Osteoblast (primary cell): ENCODE data around the gene KCNMB1. TPM values are rescaled to one million over a fixed set of nuclear protein-coding genes. Genes with fewer than 3 reads are reported as not detected.
A peak's percentile ranks its signal among the peaks of the same experiment; 100 is the strongest.

ENCODE experiments used
- DNase-seq: peaks from one replicate; pipeline ENCODE4 v3.0.0; 2011; ENCODE audit warnings: low spot score, mixed read lengths; ENCODE audit not compliant: insufficient read length; ENCODE audit errors: missing footprints
- H2AFZ ChIP-seq: 2 replicates; pipeline ENCODE4 v1.6.0; 2011; ENCODE audit warnings: mild to moderate bottlenecking, low read length
- H3K27ac ChIP-seq: 2 replicates; pipeline ENCODE4 v1.5.1; 2011; ENCODE audit warnings: mild to moderate bottlenecking, low read depth, low read length, moderate library complexity
- H3K27me3 ChIP-seq: 2 replicates; pipeline ENCODE4 v1.6.0; 2012; ENCODE audit warnings: mild to moderate bottlenecking, control low read depth, inconsistent platforms, low read length, moderate library complexity; ENCODE audit not compliant: insufficient read depth
- H3K36me3 ChIP-seq: 2 replicates; pipeline ENCODE4 v1.5.1; 2011; ENCODE audit warnings: mild to moderate bottlenecking, low read length, control low read depth, moderate library complexity; ENCODE audit not compliant: insufficient read depth
- H3K4me1 ChIP-seq: 2 replicates; pipeline ENCODE4 v1.5.1; 2011; ENCODE audit warnings: mild to moderate bottlenecking, low read length, control low read depth, moderate library complexity; ENCODE audit not compliant: insufficient read depth
- H3K4me2 ChIP-seq: 2 replicates; pipeline ENCODE4 v1.6.0; 2011; ENCODE audit warnings: mild to moderate bottlenecking, low read length; ENCODE audit not compliant: insufficient read depth
- H3K4me3 ChIP-seq: fragments of 200-600 bp; sonication (generic); 3 replicates; pipeline ENCODE4 v1.5.1; 2012; ENCODE audit warnings: mild to moderate bottlenecking, low read length, inconsistent platforms; ENCODE audit not compliant: insufficient read depth
- H3K79me2 ChIP-seq: 2 replicates; pipeline ENCODE4 v1.6.0; 2012; ENCODE audit warnings: mild to moderate bottlenecking, low read length, control low read depth, inconsistent platforms; ENCODE audit not compliant: insufficient read depth
- H3K9me3 ChIP-seq: 2 replicates; pipeline ENCODE4 v1.5.1; 2011; ENCODE audit warnings: low read depth, low read length, control low read depth
- H4K20me1 ChIP-seq: 2 replicates; pipeline ENCODE4 v1.6.0; 2012; ENCODE audit warnings: mild to moderate bottlenecking, low read length, control low read depth; ENCODE audit not compliant: insufficient read depth
- CTCF ChIP-seq: IDR thresholded peaks from 2 replicates; pipeline ENCODE4 v1.5.1; 2011; ENCODE audit warnings: mild to moderate bottlenecking, low read depth, low read length, moderate library complexity; ENCODE audit errors: extremely low read depth
- total RNA-seq: library from RNA; depleted of rRNA; stranded (reverse); fragments of >200 nt; gene quantifications from 2 replicates; pipeline ENCODE4 v1.2.3, GENCODE V29; 2012

The KCNMB1 gene
- total RNA-seq, 1 donor, result under 0.01 TPM

- no peaks in the 10 kb centered on the region for H3K9me3 ChIP-seq
- DNase-seq, result no peak
- H3K27me3 ChIP-seq, result peaks cover 24% of the 10 kb centered on the region
- no peaks in the 10 kb centered on the region for H3K36me3 ChIP-seq
- H3K4me3 ChIP-seq, result no peak overlapping the region
- no peaks in the 10 kb centered on the region for H4K20me1 ChIP-seq
- H3K4me1 ChIP-seq, result no peaks in the 10 kb centered on the region
- H3K27ac ChIP-seq, result no peak overlapping the region
- no peak overlapping the region for H2AFZ ChIP-seq
- no peaks in the 10 kb centered on the region for H3K79me2 ChIP-seq
- H3K4me2 ChIP-seq, result no peak overlapping the region
- no peak for TF ChIP-seq CTCF
Observed at GRCh38 chr5:170430256-170430655, 41.1 kb upstream of the KCNMB1 start.

- peak; percentile 26 for TF ChIP-seq CTCF
- Histone ChIP-seq H3K27ac (no peak overlapping the region), H3K9me3 (no peaks in the 10 kb centered on the region), H3K4me3 (no peak overlapping the region), H3K27me3 (peaks cover 27% of the 10 kb centered on the region), H3K4me2 (no peak overlapping the region), H4K20me1 (no peaks in the 10 kb centered on the region), H3K4me1 (no peaks in the 10 kb centered on the region), H3K79me2 (no peaks in the 10 kb centered on the region), H2AFZ (no peak overlapping the region), H3K36me3 (no peaks in the 10 kb centered on the region)
- peak; percentile 83 for DNase-seq
Observed at GRCh38 chr5:170429014-170429413, 39.8 kb upstream of the KCNMB1 start.

GRCh38 chr5:170427672-170428236, 38.6 kb upstream of the KCNMB1 start:
- no peak for DNase-seq
- no peak overlapping the region for H3K4me3 ChIP-seq
- no peaks in the 10 kb centered on the region for H3K36me3 ChIP-seq
- TF ChIP-seq CTCF, result no peak
- no peaks in the 10 kb centered on the region for H4K20me1 ChIP-seq
- H3K27me3 ChIP-seq, result peaks cover 37% of the 10 kb centered on the region
- no peak overlapping the region for H3K4me2 ChIP-seq
- no peaks in the 10 kb centered on the region for H3K79me2 ChIP-seq
- no peak overlapping the region for H2AFZ ChIP-seq
- H3K27ac ChIP-seq, result no peak overlapping the region
- no peaks in the 10 kb centered on the region for H3K4me1 ChIP-seq
- H3K9me3 ChIP-seq, result no peaks in the 10 kb centered on the region

- Histone ChIP-seq H3K4me3 (no peak overlapping the region), H3K4me2 (no peak overlapping the region), H3K4me1 (no peaks in the 10 kb centered on the region), H4K20me1 (no peaks in the 10 kb centered on the region), H3K79me2 (no peaks in the 10 kb centered on the region), H3K27me3 (peaks cover 42% of the 10 kb centered on the region), H3K27ac (no peak overlapping the region), H3K36me3 (no peaks in the 10 kb centered on the region), H2AFZ (no peak overlapping the region), H3K9me3 (no peaks in the 10 kb centered on the region)
- TF ChIP-seq CTCF, result no peak
- no peak for DNase-seq
Observed at GRCh38 chr5:170426786-170427185, 37.6 kb upstream of the KCNMB1 start.
